HepG2 (cell line): ENCODE results near the gene PPP1CA. TPM values are rescaled to one million over a fixed set of nuclear protein-coding genes. Genes with fewer than 3 reads are reported as not detected.
A peak's percentile ranks its signal among the peaks of the same experiment; 100 is the strongest.

Experiments used
- CBX2 ChIP-seq, 2 experiments: fragments of 200-600 bp in 1 of 2; sonication (generic); formaldehyde crosslinking in 1 of 2; IDR thresholded peaks; 2 replicates each; pipeline versions ENCODE4 v1.7.0 to v1.8.1; 2018 to 2022; ENCODE audit warnings: low read depth in 2 of 2, low read length in 1 of 2, mild to moderate bottlenecking in 1 of 2, missing genetic modification reagents in 1 of 2
- DMAP1 ChIP-seq: IDR thresholded peaks from 2 replicates; pipeline ENCODE4 v1.6.1; 2016
- DZIP1 ChIP-seq: sonication (generic); formaldehyde crosslinking; IDR thresholded peaks from 2 replicates; pipeline ENCODE4 v1.5.0; 2020; ENCODE audit warnings: mild to moderate bottlenecking, missing genetic modification reagents
- ELK4 ChIP-seq: sonication (generic); formaldehyde crosslinking; IDR thresholded peaks from 2 replicates; pipeline ENCODE4 v1.9.0; 2021; ENCODE audit warnings: missing genetic modification reagents, borderline replicate concordance
- NFE2L1 ChIP-seq: sonication (generic); formaldehyde crosslinking; IDR thresholded peaks from 2 replicates; pipeline ENCODE4 v1.4.0; 2020; ENCODE audit warnings: missing genetic modification reagents, mild to moderate bottlenecking, borderline replicate concordance
- NFKB2 ChIP-seq: sonication (generic); formaldehyde crosslinking; IDR thresholded peaks from 2 replicates; pipeline ENCODE4 v1.4.0; 2020; ENCODE audit warnings: missing genetic modification reagents, borderline replicate concordance
- RFXAP ChIP-seq: sonication (generic); formaldehyde crosslinking; IDR thresholded peaks from 2 replicates; pipeline ENCODE4 v1.4.0; 2020; ENCODE audit warnings: missing genetic modification reagents, borderline replicate concordance
- SIX4 ChIP-seq: sonication (generic); formaldehyde crosslinking; IDR thresholded peaks from 2 replicates; pipeline ENCODE4 v1.4.0; 2020; ENCODE audit warnings: missing genetic modification reagents
- ZEB1 ChIP-seq: IDR thresholded peaks from 2 replicates; pipeline ENCODE4 v1.6.1; 2012; ENCODE audit warnings: mild to moderate bottlenecking, low read depth, inconsistent platforms; ENCODE audit not compliant: insufficient replicate concordance
- ZNF24 ChIP-seq: fragments of 450-650 bp; IDR thresholded peaks from 2 replicates; pipeline ENCODE4 v1.6.1; 2017; ENCODE audit warnings: antibody characterized with exemption, mild to moderate bottlenecking
- ZNF350 ChIP-seq: sonication (generic); formaldehyde crosslinking; IDR thresholded peaks from 2 replicates; pipeline ENCODE4 v1.4.0; 2020; ENCODE audit warnings: mild to moderate bottlenecking, low read depth, missing genetic modification reagents, borderline replicate concordance
- ZNF609 ChIP-seq: sonication (generic); formaldehyde crosslinking; IDR thresholded peaks from 2 replicates; pipeline ENCODE4 v1.4.0; 2020; ENCODE audit warnings: mild to moderate bottlenecking, missing genetic modification reagents, borderline replicate concordance
- ZNF770 ChIP-seq: sonication (generic); formaldehyde crosslinking; IDR thresholded peaks from 2 replicates; pipeline ENCODE4 v1.5.0; 2020; ENCODE audit warnings: mild to moderate bottlenecking, missing genetic modification reagents
- ZNF891 ChIP-seq: sonication (generic); formaldehyde crosslinking; IDR thresholded peaks from 2 replicates; pipeline ENCODE4 v1.5.0; 2020; ENCODE audit warnings: mild to moderate bottlenecking, missing genetic modification reagents
- polyA plus RNA-seq, 8 experiments: library from polyadenylated mRNA; depleted of rRNA in 3 of 8; stranded (reverse) in 7 of 8; unstranded in 1 of 8; fragments of >200 nt; fragmentation: Illumina TruSeq in 4 of 8; extraction: Trizol in 4 of 8; gene quantifications; 2 replicates each; pipeline versions ENCODE4 v1.2.1 to v1.2.3, GENCODE V29; 2011 to 2016; ENCODE audit warnings: low read depth in 4 of 8, missing spikeins in 1 of 8, mixed read lengths in 1 of 8; ENCODE audit not compliant: insufficient read depth in 1 of 8
- total RNA-seq, 5 experiments: library from RNA; depleted of rRNA; stranded (reverse); fragments of >200 nt; fragmentation: Illumina TruSeq; extraction: Trizol; gene quantifications; 2 replicates each; pipeline ENCODE4 v1.2.3, GENCODE V29; 2016; ENCODE audit warnings: low read depth in 1 of 5

PPP1CA gene
- total and polyA plus RNA-seq, 2 of the 13 experiments (the other 11 are each of a cell fraction or from before 2014, with no cell fraction given): 149 to 170 TPM

GRCh38 chr11:67421430-67422031 lies 19.9 kb upstream of the PPP1CA start (continued):
- 0 out of 2 replicates have a peak, but pooled peaks have one; percentile 14 for TF ChIP-seq RFXAP (CRISPR knock-in tag)
- TF ChIP-seq NFE2L1: no peak
- no peak for TF ChIP-seq DMAP1
- no peak for TF ChIP-seq NFKB2 (CRISPR knock-in tag)
- 0 out of 2 replicates have a peak, but pooled peaks have one; percentile 23 for TF ChIP-seq ZNF350 (CRISPR knock-in tag)
- TF ChIP-seq ZNF609: no peak
- 0 out of 2 replicates have a peak, but pooled peaks have one; percentile 2 for TF ChIP-seq ZNF891 (CRISPR knock-in tag)
- peak; percentile 62 for TF ChIP-seq ZEB1
- TF ChIP-seq ZNF770: peak; percentile 64; the same call in 1 of the 2 replicates
- TF ChIP-seq ELK4 (CRISPR knock-in tag): no peak
- TF ChIP-seq CBX2 (IDR thresholded peaks at IDR 0.05; ENCODE audit: low read depth, low read length): no peak
- no peak for TF ChIP-seq CBX2 (CRISPR knock-in tag; IDR thresholded peaks at IDR 0.05; ENCODE audit: low read depth)
- 0 out of 2 replicates have a peak, but pooled peaks have one; percentile 16 for TF ChIP-seq DZIP1
- TF ChIP-seq ZNF24: no peak
- TF ChIP-seq SIX4: no peak
